ENCODE results near the gene CCDC69.
"Not testable (repeated sequence)": the region's sequence is repeated elsewhere in the genome, so short reads cannot be mapped to it uniquely, and the experiment has no call there.

CCDC69 gene

GRCh38 chr5:151245680-151246219, 21.9 kb upstream of the CCDC69 start:
- DNase-seq (ENCODE audit: low spot score), result no peak

- DNase-seq (ENCODE audit: low spot score), result no peak
These were observed 20.3 kb upstream of the CCDC69 start for GRCh38 chr5:151244206-151244605.

- no peak for DNase-seq (ENCODE audit: low spot score)
These were observed 19.7 kb upstream of the CCDC69 start for GRCh38 chr5:151243564-151243963.

GRCh38 chr5:151243127-151243526, 19.2 kb upstream of the CCDC69 start:
- DNase-seq (ENCODE audit: low spot score), result no peak

GRCh38 chr5:151240924-151241635, 17.2 kb upstream of the CCDC69 start:
- DNase-seq (ENCODE audit: low spot score), result no peak

GRCh38 chr5:151240268-151240835, 16.5 kb upstream of the CCDC69 start:
- not testable (repeated sequence) for DNase-seq (ENCODE audit: low spot score)

GRCh38 chr5:151239237-151239861, 15.5 kb upstream of the CCDC69 start:
- peak; percentile 52 for DNase-seq (ENCODE audit: low spot score)

GRCh38 chr5:151238303-151238741, 14.4 kb upstream of the CCDC69 start:
- DNase-seq (ENCODE audit: low spot score), result no peak

GRCh38 chr5:151237685-151238084, 13.8 kb upstream of the CCDC69 start:
- DNase-seq (ENCODE audit: low spot score), result no peak

GRCh38 chr5:151236888-151237287, 13.0 kb upstream of the CCDC69 start:
- DNase-seq (ENCODE audit: low spot score), result no peak

GRCh38 chr5:151235239-151235571, 11.3 kb upstream of the CCDC69 start:
- DNase-seq (ENCODE audit: low spot score), result not testable (repeated sequence)

GRCh38 chr5:151234476-151235238, 10.8 kb upstream of the CCDC69 start:
- DNase-seq (ENCODE audit: low spot score), result no peak

- no peak for DNase-seq (ENCODE audit: low spot score)
These were observed 9.8 kb upstream of the CCDC69 start for GRCh38 chr5:151233616-151234085.

GRCh38 chr5:151231359-151231758, 7.5 kb upstream of the CCDC69 start:
- no peak for DNase-seq (ENCODE audit: low spot score)

GRCh38 chr5:151230048-151230680, 6.3 kb upstream of the CCDC69 start:
- DNase-seq (ENCODE audit: low spot score), result no peak

- no peak for DNase-seq (ENCODE audit: low spot score)
These were observed 5.1 kb upstream of the CCDC69 start for GRCh38 chr5:151228986-151229385.

- no peak for DNase-seq (ENCODE audit: low spot score)
These were observed 4.1 kb upstream of the CCDC69 start for GRCh38 chr5:151227918-151228447.

- DNase-seq (ENCODE audit: low spot score), result no peak
These were observed 1.6 kb upstream of the CCDC69 start for GRCh38 chr5:151225475-151225874.

GRCh38 chr5:151225071-151225470, 1.2 kb upstream of the CCDC69 start:
- DNase-seq (ENCODE audit: low spot score), result no peak

GRCh38 chr5:151224372-151224771, 480 bp upstream of the CCDC69 start:
- no peak for DNase-seq (ENCODE audit: low spot score)

GRCh38 chr5:151222790-151223446, 974 bp downstream of the CCDC69 start:
- DNase-seq (ENCODE audit: low spot score), result no peak

All from pons (tissue), 1 donor.